NCI-H1417 treated with DMSO at 0.1 percent for 48 hours (cell line): ENCODE data around the gene ALDH16A1.

Source experiments
- DNase-seq: peaks from one replicate; lab custom pipeline; 2025; lab: John Stamatoyannopoulos, UW

The ALDH16A1 gene

GRCh38 chr19:49423985-49424303, 29.1 kb upstream of the ALDH16A1 start:
- no peak for DNase-seq

- no peak for DNase-seq
Observed at GRCh38 chr19:49425178-49425577, 27.8 kb upstream of the ALDH16A1 start, which contains the start of gene GFY. GFY (plus strand) TSS chr19:49425388; CDS start chr19:49426431, 1,043 bp downstream.

GRCh38 chr19:49425922-49426592, 27.0 kb upstream of the ALDH16A1 start:
- no peak for DNase-seq

GRCh38 chr19:49427339-49427738, 25.7 kb upstream of the ALDH16A1 start:
- DNase-seq, result no peak

GRCh38 chr19:49427855-49428546, 25.0 kb upstream of the ALDH16A1 start:
- no peak for DNase-seq

GRCh38 chr19:49428547-49429451, 24.2 kb upstream of the ALDH16A1 start:
- no peak for DNase-seq

GRCh38 chr19:49430172-49430677, 22.8 kb upstream of the ALDH16A1 start:
- DNase-seq, result no peak

- no peak for DNase-seq
Observed at GRCh38 chr19:49430678-49431329, 22.2 kb upstream of the ALDH16A1 start.

- no peak for DNase-seq
Observed at GRCh38 chr19:49431330-49431749, 21.7 kb upstream of the ALDH16A1 start.

GRCh38 chr19:49432141-49433073, 20.6 kb upstream of the ALDH16A1 start:
- DNase-seq, result no peak

- no peak for DNase-seq
Observed at GRCh38 chr19:49433240-49433901, 19.7 kb upstream of the ALDH16A1 start.

- no peak for DNase-seq
Observed at GRCh38 chr19:49434907-49435583, 18.0 kb upstream of the ALDH16A1 start.

- no peak for DNase-seq
Observed at GRCh38 chr19:49435670-49436069, 17.4 kb upstream of the ALDH16A1 start.

GRCh38 chr19:49436381-49437017, 16.5 kb upstream of the ALDH16A1 start:
- no peak for DNase-seq

GRCh38 chr19:49437231-49437630, 15.8 kb upstream of the ALDH16A1 start:
- DNase-seq, result no peak

- DNase-seq, result no peak
Observed at GRCh38 chr19:49438261-49438660, 14.8 kb upstream of the ALDH16A1 start.

- no peak for DNase-seq
Observed at GRCh38 chr19:49439836-49440235, 13.2 kb upstream of the ALDH16A1 start.

- no peak for DNase-seq
Observed at GRCh38 chr19:49440439-49441209, 12.4 kb upstream of the ALDH16A1 start.
